Sigmoid colon (tissue), 7 donors: Measurements from ENCODE around the gene EHMT1. TPM values are rescaled to one million over a fixed set of nuclear protein-coding genes. Genes with fewer than 3 reads are reported as not detected.

Source experiments
- DNase-seq: peaks from one replicate; pipeline ENCODE4 v3.0.0-alpha.2; 2019
- H3K27ac ChIP-seq, 4 donors: fragments of 200-600 bp; sonication (generic); one replicate each; pipeline ENCODE4 v1.5.1; 2016 to 2019; ENCODE audit warnings: mild to moderate bottlenecking in 1 of 4
- H3K27me3 ChIP-seq, 3 donors: fragments of 200-600 bp; sonication (generic); one replicate each; pipeline ENCODE4 v1.5.1; 2019; ENCODE audit warnings: mild to moderate bottlenecking in 1 of 3
- H3K36me3 ChIP-seq, 4 donors: fragments of 200-600 bp; sonication (generic); one replicate each; pipeline ENCODE4 v1.5.1; 2016 to 2019
- H3K4me1 ChIP-seq, 4 donors: fragments of 200-600 bp; sonication (generic); one replicate each; pipeline ENCODE4 v1.5.1; 2017 to 2019
- H3K4me3 ChIP-seq, 4 donors: fragments of 200-600 bp; sonication (generic); one replicate each; pipeline ENCODE4 v1.5.1; 2017 to 2019; ENCODE audit warnings: mild to moderate bottlenecking in 2 of 4, moderate library complexity in 1 of 4
- H3K9me3 ChIP-seq, 4 donors: fragments of 200-600 bp in 3 of 4; sonication (generic) in 3 of 4; one replicate each; pipeline versions ENCODE4 v1.5.1 to v1.6.1; 2013 to 2019
- CTCF ChIP-seq, 4 experiments: fragments of 450-650 bp in 3 of 4; fragments of 200-600 bp in 1 of 4; IDR thresholded peaks; one replicate each; pipeline ENCODE4 v1.5.1; 2016 to 2019; ENCODE audit warnings: antibody characterized with exemption in 4 of 4, mild to moderate bottlenecking in 3 of 4, moderate library complexity in 2 of 4
- EP300 ChIP-seq, 4 donors: sonication (generic); formaldehyde crosslinking; IDR thresholded peaks; one replicate each; pipeline ENCODE4 v1.6.1; 2017; ENCODE audit warnings: antibody characterized with exemption in 4 of 4
- POLR2A ChIP-seq, 2 donors: fragments of 450-650 bp; IDR thresholded peaks; one replicate each; pipeline ENCODE4 v1.6.1; 2016; ENCODE audit warnings: antibody characterized with exemption in 2 of 2, mild to moderate bottlenecking in 2 of 2, moderate library complexity in 2 of 2
- POLR2AphosphoS5 ChIP-seq, 4 donors: sonication (generic); formaldehyde crosslinking; IDR thresholded peaks; one replicate each; pipeline ENCODE4 v1.6.1; 2017; ENCODE audit warnings: antibody characterized with exemption in 4 of 4
- WGBS, 2 donors: extraction: QIAGEN DNeasy Blood & Tissue Kit; methylation state at CpG; one replicate each; pipeline ENCODE4 v1.1.7; 2013; 5-methylcytosine and 5-hydroxymethylcytosine counted together
- intact Hi-C: fragments of 100-400 bp; cut with DNase I; formaldehyde crosslinking; loops from one replicate; pipeline ENCODE4 v1.15.1; 2023
- polyA plus RNA-seq, 3 donors: library from polyadenylated mRNA; stranded (reverse); fragments of 200-250 nt; gene quantifications; one replicate each; pipeline ENCODE4 v1.2.3, GENCODE V29; 2013
- total RNA-seq, 4 donors: library from RNA; depleted of rRNA; stranded (reverse); fragments of >200 nt; gene quantifications; one replicate each; pipeline ENCODE4 v1.1.0, GENCODE V29; 2016
- donor health status: healthy with polysubstance abuse.
- donor health status: Bipolar disorder and iron deficiency.
- donor health status: healthy.

EHMT1 gene
- total and polyA plus RNA-seq, 7 donors, result 19.2 to 91.4 (median 60.4) TPM

- H3K4me3 ChIP-seq, result no peak overlapping the region
- H3K9me3 ChIP-seq, result no peaks in the 10 kb centered on the region
- intact Hi-C loops, result no loop called here
- no peak for DNase-seq
- WGBS, 2 donors, result 71 to 78% methylated on average over 8 of the region's 8 CpGs
- peaks cover 0 to 5% (median 5%) of the 10 kb centered on the region in 4 donors for H3K4me1 ChIP-seq
- peaks cover 10 to 34% (median 27%) of the 10 kb centered on the region in 3 donors for H3K27me3 ChIP-seq
- H3K36me3 ChIP-seq, result no peaks in the 10 kb centered on the region
- H3K27ac ChIP-seq, result no peak overlapping the region
- TF ChIP-seq EP300 (IDR thresholded peaks at IDR 0.05) (no peak), CTCF (IDR thresholded peaks at IDR 0.05) (no peak), POLR2A (IDR thresholded peaks at IDR 0.05) (no peak), POLR2AphosphoS5 (IDR thresholded peaks at IDR 0.05) (no peak)
Observed at GRCh38 chr9:137873408-137873807, 254.6 kb downstream of the EHMT1 start.

- intact Hi-C loops, result no loop called here
- Histone ChIP-seq H3K27ac (no peak overlapping the region), H3K27me3 (peaks cover 15 to 39% (median 32%) of the 10 kb centered on the region in 3 donors), H3K4me1 (peaks cover 0 to 10% (median 7%) of the 10 kb centered on the region in 4 donors), H3K9me3 (no peaks in the 10 kb centered on the region), H3K36me3 (no peaks in the 10 kb centered on the region), H3K4me3 (no peak overlapping the region)
- no peak for DNase-seq
- no peak for TF ChIP-seq CTCF (IDR thresholded peaks at IDR 0.05)
- 72 to 78% methylated on average over 9 of the region's 9 CpGs for WGBS, 2 donors
Observed at GRCh38 chr9:137873858-137874362, 255.1 kb downstream of the EHMT1 start.

GRCh38 chr9:137875354-137875753 lies 256.5 kb downstream of the EHMT1 start:
- Histone ChIP-seq H3K4me3 (no peak overlapping the region), H3K27me3 (peaks cover 18 to 54% (median 36%) of the 10 kb centered on the region in 3 donors), H3K36me3 (no peaks in the 10 kb centered on the region), H3K4me1 (peaks cover 0 to 11% (median 7%) of the 10 kb centered on the region in 4 donors), H3K9me3 (no peaks in the 10 kb centered on the region), H3K27ac (no peak overlapping the region)
- WGBS, 2 donors, result 83 to 89% methylated on average over 14 of the region's 14 CpGs
- TF ChIP-seq POLR2A (IDR thresholded peaks at IDR 0.05), result no peak
- no peak for TF ChIP-seq EP300 (IDR thresholded peaks at IDR 0.05)
- no peak for TF ChIP-seq CTCF (IDR thresholded peaks at IDR 0.05)
- no peak for TF ChIP-seq POLR2AphosphoS5 (IDR thresholded peaks at IDR 0.05)
- intact Hi-C loops, result no loop called here
- DNase-seq, result no peak

- no peak overlapping the region for H3K27ac ChIP-seq
- TF ChIP-seq POLR2AphosphoS5 (IDR thresholded peaks at IDR 0.05) (no peak), CTCF (IDR thresholded peaks at IDR 0.05) (no peak), POLR2A (IDR thresholded peaks at IDR 0.05) (no peak), EP300 (IDR thresholded peaks at IDR 0.05) (no peak)
- H3K9me3 ChIP-seq, result no peaks in the 10 kb centered on the region
- WGBS, 2 donors, result 86 to 89% methylated on average over 10 of the region's 10 CpGs
- DNase-seq, result no peak
- H3K4me3 ChIP-seq, result no peak overlapping the region
- intact Hi-C loops, result no loop called here
- H3K36me3 ChIP-seq, result no peaks in the 10 kb centered on the region
- peaks cover 18 to 57% (median 36%) of the 10 kb centered on the region in 3 donors for H3K27me3 ChIP-seq
- peaks cover 0 to 11% (median 7%) of the 10 kb centered on the region in 4 donors for H3K4me1 ChIP-seq
Observed at GRCh38 chr9:137875846-137876245, 257.0 kb downstream of the EHMT1 start.

- H3K27ac ChIP-seq, result no peak overlapping the region
- WGBS, 2 donors, result 84 to 87% methylated on average over 8 of the region's 8 CpGs
- intact Hi-C loops, result no loop called here
- no peak for DNase-seq
- TF ChIP-seq POLR2AphosphoS5 (IDR thresholded peaks at IDR 0.05), result no peak
- TF ChIP-seq CTCF (IDR thresholded peaks at IDR 0.05), result no peak
- TF ChIP-seq EP300 (IDR thresholded peaks at IDR 0.05), result no peak
- TF ChIP-seq POLR2A (IDR thresholded peaks at IDR 0.05), result no peak
- no peaks in the 10 kb centered on the region for H3K9me3 ChIP-seq
- peaks cover 18 to 57% (median 36%) of the 10 kb centered on the region in 3 donors for H3K27me3 ChIP-seq
- no peaks in the 10 kb centered on the region for H3K36me3 ChIP-seq
- peaks cover 0 to 11% (median 7%) of the 10 kb centered on the region in 4 donors for H3K4me1 ChIP-seq
- no peak overlapping the region for H3K4me3 ChIP-seq
Observed at GRCh38 chr9:137876269-137876668, 257.5 kb downstream of the EHMT1 start.
